ENCODE data around the gene DHRS4L2.
A peak's percentile ranks its signal among the peaks of the same experiment; 100 is the strongest.
"Not testable (repeated sequence)": the region's sequence is repeated elsewhere in the genome, so short reads cannot be mapped to it uniquely, and the experiment has no call there.

Gene DHRS4L2

GRCh38 chr14:23974041-23974440 is 14.7 kb upstream of the DHRS4L2 start:
- DNase-seq = not testable (repeated sequence)

GRCh38 chr14:23977208-23977607 is 11.5 kb upstream of the DHRS4L2 start:
- not testable (repeated sequence) for DNase-seq

- DNase-seq = not testable (repeated sequence)
Observed at GRCh38 chr14:23981951-23982813, 6.5 kb upstream of the DHRS4L2 start.

GRCh38 chr14:23984891-23985602 is 3.7 kb upstream of the DHRS4L2 start:
- no peak for DNase-seq

- not testable (repeated sequence) for DNase-seq
Observed at GRCh38 chr14:23988223-23988606, 514 bp upstream of the DHRS4L2 start.

GRCh38 chr14:23989734-23990445 is 1.2 kb downstream of the DHRS4L2 start:
- DNase-seq = peak; percentile 70

- not testable (repeated sequence) for DNase-seq
Observed at GRCh38 chr14:23990961-23991360, 2.2 kb downstream of the DHRS4L2 start.

GRCh38 chr14:23993042-23993441 is 4.3 kb downstream of the DHRS4L2 start:
- DNase-seq = not testable (repeated sequence)

GRCh38 chr14:23996009-23996408 is 7.3 kb downstream of the DHRS4L2 start:
- DNase-seq = not testable (repeated sequence)

GRCh38 chr14:23996825-23997224 is 8.1 kb downstream of the DHRS4L2 start:
- DNase-seq = not testable (repeated sequence)

GRCh38 chr14:23999640-24000039 is 10.9 kb downstream of the DHRS4L2 start:
- not testable (repeated sequence) for DNase-seq

GRCh38 chr14:24001078-24001477 is 12.3 kb downstream of the DHRS4L2 start:
- not testable (repeated sequence) for DNase-seq

GRCh38 chr14:24001679-24002078 is 12.9 kb downstream of the DHRS4L2 start:
- DNase-seq = not testable (repeated sequence)

- not testable (repeated sequence) for DNase-seq
Observed at GRCh38 chr14:24006471-24006816, 17.7 kb downstream of the DHRS4L2 start.

- peak; percentile 71 for DNase-seq
Observed at GRCh38 chr14:24006817-24007652, 18.3 kb downstream of the DHRS4L2 start.

- DNase-seq = no peak
Observed at GRCh38 chr14:24011051-24011450, 22.3 kb downstream of the DHRS4L2 start.

- peak; percentile 75 for DNase-seq
Observed at GRCh38 chr14:24012726-24013273, 24.1 kb downstream of the DHRS4L2 start.

GRCh38 chr14:24013654-24014514 is 25.2 kb downstream of the DHRS4L2 start:
- peak; percentile 53 for DNase-seq

- DNase-seq = not testable (repeated sequence)
Observed at GRCh38 chr14:24015745-24016144, 27.0 kb downstream of the DHRS4L2 start.

- DNase-seq = not testable (repeated sequence)
Observed at GRCh38 chr14:24018978-24019377, 30.2 kb downstream of the DHRS4L2 start.

GRCh38 chr14:24019944-24020343 is 31.2 kb downstream of the DHRS4L2 start:
- not testable (repeated sequence) for DNase-seq

Data from COR-L47 (cell line).